Fibroblast of skin of left quadriceps (primary cell): ENCODE data around the gene SRPRA.

Experiments used
- DNase-seq, 2 experiments: peaks; one replicate each; pipeline ENCODE4 v3.0.0-alpha.2; 2013; ENCODE audit warnings: low read depth in 2 of 2

The SRPRA gene

GRCh38 chr11:126231725-126232459, 36.8 kb downstream of the SRPRA start:
- DNase-seq: peak in 1 of 2 experiments; percentile 8

- peak; percentile 35 to 44 for DNase-seq
Observed at GRCh38 chr11:126229858-126230540, 38.7 kb downstream of the SRPRA start.

GRCh38 chr11:126226334-126227084, 42.2 kb downstream of the SRPRA start:
- no peak for DNase-seq

- DNase-seq: no peak
Observed at GRCh38 chr11:126225295-126225665, 43.4 kb downstream of the SRPRA start.

- DNase-seq: no peak
Observed at GRCh38 chr11:126224647-126225294, 43.9 kb downstream of the SRPRA start.

- DNase-seq: no peak
Observed at GRCh38 chr11:126219547-126219946, 49.1 kb downstream of the SRPRA start.

GRCh38 chr11:126217491-126217890, 51.2 kb downstream of the SRPRA start:
- no peak for DNase-seq

- DNase-seq: no peak
Observed at GRCh38 chr11:126216526-126217305, 52.0 kb downstream of the SRPRA start.

GRCh38 chr11:126214841-126215240, 53.9 kb downstream of the SRPRA start:
- DNase-seq: no peak

- DNase-seq: no peak
Observed at GRCh38 chr11:126214441-126214840, 54.3 kb downstream of the SRPRA start.
